Measurements from ENCODE around the gene GNE. TPM values are rescaled to one million over a fixed set of nuclear protein-coding genes. Genes with fewer than 3 reads are reported as not detected.

The GNE gene
- total RNA-seq, 1 experiment from 2014 or later, result 10.9 TPM

DNA sequence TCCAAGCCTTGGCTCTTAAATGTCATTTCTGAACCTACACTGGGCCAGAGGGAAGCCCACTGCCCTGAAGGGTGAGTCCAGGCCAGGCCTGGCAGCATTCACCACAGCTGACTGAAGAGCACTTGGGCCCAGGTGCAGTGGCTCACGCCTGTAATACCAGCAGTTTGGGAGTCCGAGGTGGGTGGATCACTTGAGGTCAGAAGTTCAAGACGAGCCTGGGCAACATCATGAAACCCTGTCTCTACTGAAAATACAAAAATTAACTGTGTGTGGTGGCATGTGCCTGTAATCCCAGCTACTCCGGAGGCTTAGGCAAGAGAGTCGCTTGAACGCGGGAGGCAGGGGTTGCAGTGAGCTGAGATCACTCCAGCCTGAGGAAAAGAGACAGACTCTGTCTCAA lies 84.0 kb downstream of the GNE start:
- H3K27ac ChIP-seq (ENCODE audit: low read length), result no peak overlapping the region
- H3K4me1 ChIP-seq (ENCODE audit: insufficient read depth, low read length), result no peaks in the 10 kb centered on the region
- POLR2A ChIA-PET (ENCODE audit: unreplicated experiment), result no interaction called here
- no peaks in the 10 kb centered on the region for H3K27me3 ChIP-seq (ENCODE audit: low read length)
- BruUV-seq (replicated peaks), result no TSS peak
- H3K79me2 ChIP-seq (ENCODE audit: low read length), result no peaks in the 10 kb centered on the region
- no peaks in the 10 kb centered on the region for H4K20me1 ChIP-seq (ENCODE audit: low read length)
- no peaks in the 10 kb centered on the region for H3F3A ChIP-seq (ENCODE audit: low read length, unreplicated experiment)
- intact Hi-C loops (cut with micrococcal nuclease), result no loop called here
- no peak for TF ChIP-seq EZH2 (IDR thresholded peaks at IDR 0.05; ENCODE audit: low read length, unreplicated experiment)
- TF ChIP-seq EZH2phosphoT487 (IDR thresholded peaks at IDR 0.05; ENCODE audit: borderline replicate concordance, low read length), result no peak
- TF ChIP-seq, protein P1, sequence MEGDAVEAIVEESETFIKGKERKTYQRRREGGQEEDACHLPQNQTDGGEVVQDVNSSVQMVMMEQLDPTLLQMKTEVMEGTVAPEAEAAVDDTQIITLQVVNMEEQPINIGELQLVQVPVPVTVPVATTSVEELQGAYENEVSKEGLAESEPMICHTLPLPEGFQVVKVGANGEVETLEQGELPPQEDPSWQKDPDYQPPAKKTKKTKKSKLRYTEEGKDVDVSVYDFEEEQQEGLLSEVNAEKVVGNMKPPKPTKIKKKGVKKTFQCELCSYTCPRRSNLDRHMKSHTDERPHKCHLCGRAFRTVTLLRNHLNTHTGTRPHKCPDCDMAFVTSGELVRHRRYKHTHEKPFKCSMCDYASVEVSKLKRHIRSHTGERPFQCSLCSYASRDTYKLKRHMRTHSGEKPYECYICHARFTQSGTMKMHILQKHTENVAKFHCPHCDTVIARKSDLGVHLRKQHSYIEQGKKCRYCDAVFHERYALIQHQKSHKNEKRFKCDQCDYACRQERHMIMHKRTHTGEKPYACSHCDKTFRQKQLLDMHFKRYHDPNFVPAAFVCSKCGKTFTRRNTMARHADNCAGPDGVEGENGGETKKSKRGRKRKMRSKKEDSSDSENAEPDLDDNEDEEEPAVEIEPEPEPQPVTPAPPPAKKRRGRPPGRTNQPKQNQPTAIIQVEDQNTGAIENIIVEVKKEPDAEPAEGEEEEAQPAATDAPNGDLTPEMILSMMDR (conservative IDR thresholded peaks at IDR 0.05; ENCODE audit: low read depth, low read length), result no peak
- H3K9me2 ChIP-seq (replicated peaks; ENCODE audit: low read length), result no peaks in the 10 kb centered on the region
- H3K9me3 ChIP-seq (ENCODE audit: low read length), result no peaks in the 10 kb centered on the region
- CTCF ChIA-PET, result no interaction called here
- no peak overlapping the region for H2AFZ ChIP-seq (ENCODE audit: low read length)
- ATAC-seq, result no peak
- no peak for DNase-seq
- no peaks in the 10 kb centered on the region for H3K36me3 ChIP-seq (ENCODE audit: low read depth, low read length)
- no peak overlapping the region for H3K4me3 ChIP-seq (ENCODE audit: low read length)
- no peak overlapping the region for H3K4me2 ChIP-seq (ENCODE audit: low read length)
- no peak overlapping the region for H3K9ac ChIP-seq (ENCODE audit: low read length)

DNA sequence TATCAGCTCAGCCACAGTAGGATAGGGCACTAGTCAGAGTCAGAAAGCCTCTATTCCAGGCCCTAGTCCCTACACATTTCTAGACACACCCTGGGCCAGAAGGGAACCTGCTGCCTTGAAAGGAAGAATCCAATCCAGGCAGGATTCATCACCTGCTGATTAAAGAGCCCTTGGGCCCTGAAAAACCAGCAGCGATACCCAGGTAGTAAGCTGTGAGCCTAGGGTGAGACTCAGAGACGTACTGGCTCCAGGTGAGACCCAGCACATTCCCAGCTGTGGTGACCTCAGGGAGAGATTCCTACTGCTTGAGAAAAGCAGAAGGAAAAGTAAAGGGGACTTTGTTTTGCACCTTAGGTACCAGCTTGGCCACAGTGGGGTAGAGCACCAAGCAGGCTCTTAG lies 84.4 kb downstream of the GNE start:
- H4K20me1 ChIP-seq (ENCODE audit: low read length), result no peaks in the 10 kb centered on the region
- no TSS peak for BruUV-seq (replicated peaks)
- H3K9me3 ChIP-seq (ENCODE audit: low read length), result no peaks in the 10 kb centered on the region
- DNase-seq (no peak), ATAC-seq (no peak)
- H3K27me3 ChIP-seq (ENCODE audit: low read length), result no peaks in the 10 kb centered on the region
- no peaks in the 10 kb centered on the region for H3F3A ChIP-seq (ENCODE audit: low read length, unreplicated experiment)
- H3K9me2 ChIP-seq (replicated peaks; ENCODE audit: low read length), result no peaks in the 10 kb centered on the region
- H3K4me3 ChIP-seq (ENCODE audit: low read length), result no peak overlapping the region
- no peaks in the 10 kb centered on the region for H3K79me2 ChIP-seq (ENCODE audit: low read length)
- no peaks in the 10 kb centered on the region for H3K4me1 ChIP-seq (ENCODE audit: insufficient read depth, low read length)
- H3K4me2 ChIP-seq (ENCODE audit: low read length), result no peak overlapping the region
- H3K27ac ChIP-seq (ENCODE audit: low read length), result no peak overlapping the region
- intact Hi-C loops (cut with micrococcal nuclease), result no loop called here
- H3K36me3 ChIP-seq (ENCODE audit: low read depth, low read length), result no peaks in the 10 kb centered on the region
- ChIA-PET POLR2A (ENCODE audit: unreplicated experiment) (no interaction called here), CTCF (no interaction called here)
- no peak overlapping the region for H2AFZ ChIP-seq (ENCODE audit: low read length)
- no peak overlapping the region for H3K9ac ChIP-seq (ENCODE audit: low read length)
- TF ChIP-seq, protein P1 (conservative IDR thresholded peaks at IDR 0.05; ENCODE audit: low read depth, low read length), result no peak
- TF ChIP-seq EZH2 (IDR thresholded peaks at IDR 0.05; ENCODE audit: low read length, unreplicated experiment) (no peak), EZH2phosphoT487 (IDR thresholded peaks at IDR 0.05; ENCODE audit: borderline replicate concordance, low read length) (no peak)

DNA sequence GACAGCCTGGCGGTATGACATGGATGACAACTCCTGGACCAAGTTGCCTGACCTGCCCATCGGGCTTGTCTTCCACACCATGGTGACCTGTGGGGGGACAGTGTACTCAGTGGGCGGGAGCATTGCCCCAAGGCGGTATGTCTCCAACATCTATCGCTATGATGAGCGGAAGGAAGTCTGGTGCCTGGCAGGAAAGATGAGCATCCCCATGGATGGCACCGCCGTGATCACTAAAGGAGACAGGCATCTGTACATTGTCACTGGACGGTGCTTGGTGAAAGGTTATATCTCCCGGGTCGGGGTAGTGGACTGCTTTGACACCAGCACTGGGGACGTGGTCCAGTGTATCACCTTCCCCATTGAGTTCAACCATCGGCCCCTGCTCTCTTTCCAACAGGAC lies 87.7 kb downstream of the GNE start:
- H3K27me3 ChIP-seq (ENCODE audit: low read length), result no peaks in the 10 kb centered on the region
- CTCF ChIA-PET, result no interaction called here

More for the DNA sequence above, 87.7 kb downstream of the GNE start:
- H3K27ac ChIP-seq (ENCODE audit: low read length), result no peak overlapping the region
- intact Hi-C loops (cut with micrococcal nuclease), result no loop called here
- no peak overlapping the region for H2AFZ ChIP-seq (ENCODE audit: low read length)
- no peaks in the 10 kb centered on the region for H3K9me2 ChIP-seq (replicated peaks; ENCODE audit: low read length)
- no peaks in the 10 kb centered on the region for H3K9me3 ChIP-seq (ENCODE audit: low read length)
- H3K79me2 ChIP-seq (ENCODE audit: low read length), result no peaks in the 10 kb centered on the region
- no peak overlapping the region for H3K9ac ChIP-seq (ENCODE audit: low read length)
- no TSS peak for BruUV-seq (replicated peaks)
- no peak overlapping the region for H3K4me3 ChIP-seq (ENCODE audit: low read length)
- H4K20me1 ChIP-seq (ENCODE audit: low read length), result no peaks in the 10 kb centered on the region
- no peak for TF ChIP-seq EZH2 (IDR thresholded peaks at IDR 0.05; ENCODE audit: low read length, unreplicated experiment)
- H3K4me1 ChIP-seq (ENCODE audit: insufficient read depth, low read length), result no peaks in the 10 kb centered on the region
- no peak for ATAC-seq
- POLR2A ChIA-PET (ENCODE audit: unreplicated experiment), result no interaction called here
- H3K36me3 ChIP-seq (ENCODE audit: low read depth, low read length), result no peaks in the 10 kb centered on the region
- DNase-seq, result no peak
- H3F3A ChIP-seq (ENCODE audit: low read length, unreplicated experiment), result no peaks in the 10 kb centered on the region
- no peak overlapping the region for H3K4me2 ChIP-seq (ENCODE audit: low read length)

Data from PC-3 (cell line).